ENCODE results near the gene HPCAL1.

The HPCAL1 gene

GRCh38 chr2:10360850-10361588 is 58.3 kb downstream of the HPCAL1 start:
- no peak for FAIRE-seq
- TF ChIP-seq PAX5 (IDR thresholded peaks at IDR 0.05; ENCODE audit: insufficient read depth, low read length, severe bottlenecking) = no peak
- TF ChIP-seq POLR2AphosphoS5 (IDR thresholded peaks at IDR 0.05; ENCODE audit: low read depth, low read length) = no peak
- TF ChIP-seq POU2F2 (IDR thresholded peaks at IDR 0.05; ENCODE audit: low read depth, low read length) = no peak
- TF ChIP-seq POLR2A (IDR thresholded peaks at IDR 0.05; ENCODE audit: low read depth, low read length) = no peak
- no peak for TF ChIP-seq SPI1 (IDR thresholded peaks at IDR 0.05; ENCODE audit: low read depth, low read length)
- TF ChIP-seq TAF1 (IDR thresholded peaks at IDR 0.05; ENCODE audit: low read depth, low read length) = no peak
- DNase-seq (ENCODE audit: insufficient read length, low spot score) = no peak

GRCh38 chr2:10362096-10362897 is 59.6 kb downstream of the HPCAL1 start:
- TF ChIP-seq TAF1 (IDR thresholded peaks at IDR 0.05; ENCODE audit: low read depth, low read length) (no peak), SPI1 (IDR thresholded peaks at IDR 0.05; ENCODE audit: low read depth, low read length) (no peak), POLR2AphosphoS5 (IDR thresholded peaks at IDR 0.05; ENCODE audit: low read depth, low read length) (no peak), PAX5 (IDR thresholded peaks at IDR 0.05; ENCODE audit: insufficient read depth, low read length, severe bottlenecking) (no peak), POLR2A (IDR thresholded peaks at IDR 0.05; ENCODE audit: low read depth, low read length) (no peak), POU2F2 (IDR thresholded peaks at IDR 0.05; ENCODE audit: low read depth, low read length) (no peak)
- DNase-seq (ENCODE audit: insufficient read length, low spot score) (no peak), FAIRE-seq (no peak)

GRCh38 chr2:10362898-10363454 is 60.3 kb downstream of the HPCAL1 start:
- no peak for TF ChIP-seq POLR2AphosphoS5 (IDR thresholded peaks at IDR 0.05; ENCODE audit: low read depth, low read length)
- no peak for TF ChIP-seq POU2F2 (IDR thresholded peaks at IDR 0.05; ENCODE audit: low read depth, low read length)
- no peak for TF ChIP-seq PAX5 (IDR thresholded peaks at IDR 0.05; ENCODE audit: insufficient read depth, low read length, severe bottlenecking)
- no peak for TF ChIP-seq TAF1 (IDR thresholded peaks at IDR 0.05; ENCODE audit: low read depth, low read length)
- no peak for TF ChIP-seq POLR2A (IDR thresholded peaks at IDR 0.05; ENCODE audit: low read depth, low read length)
- TF ChIP-seq SPI1 (IDR thresholded peaks at IDR 0.05; ENCODE audit: low read depth, low read length) = no peak
- FAIRE-seq (no peak), DNase-seq (ENCODE audit: insufficient read length, low spot score) (no peak)

GRCh38 chr2:10363861-10364610 is 61.3 kb downstream of the HPCAL1 start:
- TF ChIP-seq PAX5 (IDR thresholded peaks at IDR 0.05; ENCODE audit: insufficient read depth, low read length, severe bottlenecking) (no peak), POLR2A (IDR thresholded peaks at IDR 0.05; ENCODE audit: low read depth, low read length) (no peak), POU2F2 (IDR thresholded peaks at IDR 0.05; ENCODE audit: low read depth, low read length) (no peak), SPI1 (IDR thresholded peaks at IDR 0.05; ENCODE audit: low read depth, low read length) (no peak)
- no peak for FAIRE-seq
- no peak for DNase-seq (ENCODE audit: insufficient read length, low spot score)

GRCh38 chr2:10365412-10365811 is 62.7 kb downstream of the HPCAL1 start:
- TF ChIP-seq POU2F2 (IDR thresholded peaks at IDR 0.05; ENCODE audit: low read depth, low read length) (no peak), TAF1 (IDR thresholded peaks at IDR 0.05; ENCODE audit: low read depth, low read length) (no peak), POLR2A (IDR thresholded peaks at IDR 0.05; ENCODE audit: low read depth, low read length) (no peak), SPI1 (IDR thresholded peaks at IDR 0.05; ENCODE audit: low read depth, low read length) (no peak), POLR2AphosphoS5 (IDR thresholded peaks at IDR 0.05; ENCODE audit: low read depth, low read length) (no peak), PAX5 (IDR thresholded peaks at IDR 0.05; ENCODE audit: insufficient read depth, low read length, severe bottlenecking) (no peak)
- FAIRE-seq (no peak), DNase-seq (ENCODE audit: insufficient read length, low spot score) (no peak)

GRCh38 chr2:10366601-10367270 is 64.0 kb downstream of the HPCAL1 start:
- no peak for FAIRE-seq
- TF ChIP-seq PAX5 (IDR thresholded peaks at IDR 0.05; ENCODE audit: insufficient read depth, low read length, severe bottlenecking) (no peak), POLR2AphosphoS5 (IDR thresholded peaks at IDR 0.05; ENCODE audit: low read depth, low read length) (no peak), POLR2A (IDR thresholded peaks at IDR 0.05; ENCODE audit: low read depth, low read length) (no peak)
- no peak for DNase-seq (ENCODE audit: insufficient read length, low spot score)

GRCh38 chr2:10367472-10368439 is 65.1 kb downstream of the HPCAL1 start:
- no peak for TF ChIP-seq POLR2A (IDR thresholded peaks at IDR 0.05; ENCODE audit: low read depth, low read length)
- no peak for TF ChIP-seq TAF1 (IDR thresholded peaks at IDR 0.05; ENCODE audit: low read depth, low read length)
- TF ChIP-seq POU2F2 (IDR thresholded peaks at IDR 0.05; ENCODE audit: low read depth, low read length) = no peak
- no peak for TF ChIP-seq SPI1 (IDR thresholded peaks at IDR 0.05; ENCODE audit: low read depth, low read length)
- no peak for TF ChIP-seq POLR2AphosphoS5 (IDR thresholded peaks at IDR 0.05; ENCODE audit: low read depth, low read length)
- TF ChIP-seq PAX5 (IDR thresholded peaks at IDR 0.05; ENCODE audit: insufficient read depth, low read length, severe bottlenecking) = no peak
- peak; percentile 88 for FAIRE-seq
- no peak for DNase-seq (ENCODE audit: insufficient read length, low spot score)

All from GM12891 (cell line).